ENCODE data around the gene GIPC3.

The GIPC3 gene

DNA sequence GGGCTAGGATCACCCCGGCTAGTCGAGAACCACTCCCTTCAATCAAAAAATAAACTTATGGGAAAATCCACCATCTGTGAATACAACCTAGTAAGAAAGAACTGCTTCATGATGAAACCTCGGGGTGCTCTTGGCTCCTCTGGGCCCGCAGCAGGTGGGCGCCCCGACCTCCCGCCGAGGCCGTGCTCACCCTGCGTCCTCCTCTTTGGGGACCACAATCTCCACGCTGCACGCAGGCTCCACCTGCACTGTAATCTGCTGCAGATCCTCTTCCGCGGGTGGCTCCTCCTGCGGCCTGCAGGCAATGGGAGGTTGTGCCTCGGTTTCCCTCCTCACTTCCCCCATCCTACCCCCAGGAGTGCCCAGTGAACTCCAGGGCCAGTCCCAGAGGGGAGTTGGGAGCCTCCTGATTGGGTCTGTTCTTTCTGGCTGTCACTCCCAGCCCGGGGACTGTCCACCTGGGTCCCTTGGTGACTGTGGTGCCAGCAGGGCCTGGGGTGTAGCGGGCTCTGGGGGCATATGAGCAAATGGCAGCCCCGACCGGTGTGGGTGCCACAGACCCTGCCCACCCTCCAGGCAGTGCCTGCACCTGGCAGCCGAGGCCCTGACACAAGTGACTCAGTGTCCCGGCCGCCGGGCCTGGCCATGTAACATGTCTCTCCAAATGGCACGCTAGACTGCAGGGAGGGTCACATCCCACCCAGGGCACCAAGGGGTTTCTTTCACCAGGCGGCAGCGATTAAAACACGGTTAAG is 56.4 kb downstream of the GIPC3 start:
- no peak for DNase-seq

- no peak for DNase-seq
Observed at GRCh38 chr19:3642296-3642695, 57.0 kb downstream of the GIPC3 start.

All from activated CD8-positive, alpha-beta memory T cell treated with anti-CD3 and anti-CD28 coated beads, Interleukin-2, amount 50 U/mL, for 48 hours (primary cell).